Esophagus muscularis mucosa (tissue), 4 donors: ENCODE measurements around the gene AKAP12. TPM values are rescaled to one million over a fixed set of nuclear protein-coding genes. Genes with fewer than 3 reads are reported as not detected.

Source experiments
- DNase-seq: peaks from one replicate; pipeline ENCODE4 v3.0.0-alpha.2; 2017; ENCODE audit errors: extremely low spot score
- H3K27ac ChIP-seq, 4 donors: fragments of 200-600 bp; sonication (generic); replicated peaks in 1 of 4; 1 replicate in 3 of 4; 2 replicates in 1 of 4; pipeline ENCODE4 v1.5.1; 2016 to 2019; ENCODE audit warnings: mild to moderate bottlenecking in 1 of 4
- H3K27me3 ChIP-seq, 4 donors: fragments of 200-600 bp; sonication (generic); one replicate each; pipeline versions ENCODE4 v1.5.1 to v1.6.0; 2016 to 2019
- H3K36me3 ChIP-seq, 4 donors: fragments of 200-600 bp; sonication (generic); one replicate each; pipeline ENCODE4 v1.5.1; 2016 to 2019
- H3K4me1 ChIP-seq, 4 donors: fragments of 200-600 bp; sonication (generic); one replicate each; pipeline ENCODE4 v1.5.1; 2016 to 2019
- H3K4me3 ChIP-seq, 4 donors: fragments of 200-600 bp; sonication (generic); 1 replicate in 2 of 4; 2 replicates in 2 of 4; pipeline ENCODE4 v1.5.1; 2016 to 2019; ENCODE audit warnings: mild to moderate bottlenecking in 4 of 4, moderate library complexity in 1 of 4
- H3K9me3 ChIP-seq, 4 donors: fragments of 200-600 bp; sonication (generic); 1 replicate in 3 of 4; 2 replicates in 1 of 4; pipeline ENCODE4 v1.5.1; 2016 to 2019
- EP300 ChIP-seq: sonication (generic); formaldehyde crosslinking; IDR thresholded peaks from one replicate; pipeline ENCODE4 v1.6.1; 2017; ENCODE audit warnings: antibody characterized with exemption
- POLR2A ChIP-seq: fragments of 450-650 bp; IDR thresholded peaks from one replicate; pipeline ENCODE4 v1.6.1; 2017; ENCODE audit warnings: antibody characterized with exemption, moderate library complexity, mild to moderate bottlenecking, low read depth
- POLR2AphosphoS5 ChIP-seq, 2 donors: sonication (generic); formaldehyde crosslinking; IDR thresholded peaks; one replicate each; pipeline ENCODE4 v1.6.1; 2017; ENCODE audit warnings: antibody characterized with exemption in 2 of 2
- WGBS: methylation state at CpG from one replicate; pipeline ENCODE4 v1.1.5; 2018; 5-methylcytosine and 5-hydroxymethylcytosine counted together
- intact Hi-C: fragments of 100-400 bp; cut with DNase I; formaldehyde crosslinking; loops from one replicate; pipeline ENCODE4 v1.15.1; 2023
- total RNA-seq, 4 donors: library from RNA; depleted of rRNA; stranded (reverse); fragments of >200 nt; gene quantifications; one replicate each; pipeline versions ENCODE4 v1.1.0 to v1.2.1, GENCODE V29; 2016
- TF ChIP-seq, protein P1 (sequence below), 3 experiments: fragments of 200-600 bp in 2 of 3; fragments of 450-650 bp in 1 of 3; sonication (generic) in 2 of 3; IDR thresholded peaks; one replicate each; pipeline ENCODE4 v1.5.1; 2017 to 2019; ENCODE audit warnings: antibody characterized with exemption in 3 of 3, mild to moderate bottlenecking in 2 of 3, moderate library complexity in 1 of 3

AKAP12 gene
- total RNA-seq, 4 donors from 2014 or later: 108 to 215 (median 187) TPM

DNA sequence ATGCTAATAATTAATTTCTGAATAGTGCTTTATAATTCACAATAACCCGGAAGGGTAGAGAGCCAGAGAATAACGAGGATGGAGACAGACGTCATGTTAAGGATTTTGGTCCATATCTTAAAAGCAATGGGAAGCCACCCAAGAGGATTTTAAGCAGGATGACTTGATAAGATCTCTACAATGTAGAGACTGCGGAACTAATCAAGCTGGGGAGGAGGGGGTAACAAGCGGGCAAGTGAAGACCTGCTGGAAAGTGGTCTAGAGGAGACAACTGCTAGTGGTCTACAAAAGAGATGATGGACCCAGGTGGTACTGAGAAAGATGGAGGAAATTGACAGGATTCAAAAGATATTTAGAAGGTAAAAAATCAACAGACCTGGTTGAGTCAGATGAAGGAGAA is 144.4 kb downstream of the AKAP12 start:
- TF ChIP-seq, protein P1, sequence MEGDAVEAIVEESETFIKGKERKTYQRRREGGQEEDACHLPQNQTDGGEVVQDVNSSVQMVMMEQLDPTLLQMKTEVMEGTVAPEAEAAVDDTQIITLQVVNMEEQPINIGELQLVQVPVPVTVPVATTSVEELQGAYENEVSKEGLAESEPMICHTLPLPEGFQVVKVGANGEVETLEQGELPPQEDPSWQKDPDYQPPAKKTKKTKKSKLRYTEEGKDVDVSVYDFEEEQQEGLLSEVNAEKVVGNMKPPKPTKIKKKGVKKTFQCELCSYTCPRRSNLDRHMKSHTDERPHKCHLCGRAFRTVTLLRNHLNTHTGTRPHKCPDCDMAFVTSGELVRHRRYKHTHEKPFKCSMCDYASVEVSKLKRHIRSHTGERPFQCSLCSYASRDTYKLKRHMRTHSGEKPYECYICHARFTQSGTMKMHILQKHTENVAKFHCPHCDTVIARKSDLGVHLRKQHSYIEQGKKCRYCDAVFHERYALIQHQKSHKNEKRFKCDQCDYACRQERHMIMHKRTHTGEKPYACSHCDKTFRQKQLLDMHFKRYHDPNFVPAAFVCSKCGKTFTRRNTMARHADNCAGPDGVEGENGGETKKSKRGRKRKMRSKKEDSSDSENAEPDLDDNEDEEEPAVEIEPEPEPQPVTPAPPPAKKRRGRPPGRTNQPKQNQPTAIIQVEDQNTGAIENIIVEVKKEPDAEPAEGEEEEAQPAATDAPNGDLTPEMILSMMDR (IDR thresholded peaks at IDR 0.05): no peak
- TF ChIP-seq POLR2A (no peak), POLR2AphosphoS5 (IDR thresholded peaks at IDR 0.05) (no peak), EP300 (no peak)

GRCh38 chr6:151385177-151385576 is 145.4 kb downstream of the AKAP12 start:
- Histone ChIP-seq H3K27ac (no peak overlapping the region), H3K36me3 (peaks cover 0 to 3% (median 0%) of the 10 kb centered on the region in 4 donors), H3K4me3 (no peak overlapping the region), H3K4me1 (peaks cover 18 to 33% (median 30%) of the 10 kb centered on the region in 4 donors), H3K27me3 (no peaks in the 10 kb centered on the region), H3K9me3 (no peaks in the 10 kb centered on the region)
- no peak for DNase-seq
- no peak for TF ChIP-seq POLR2A
- TF ChIP-seq, protein P1 (IDR thresholded peaks at IDR 0.05): no peak
- 57% methylated on average over 1 of the region's 1 CpG for WGBS
- intact Hi-C loops: no loop called here

More for the DNA sequence above, 144.4 kb downstream of the AKAP12 start:
- Histone ChIP-seq H3K27me3 (no peaks in the 10 kb centered on the region), H3K4me3 (no peak overlapping the region), H3K4me1 (peaks cover 16 to 33% (median 31%) of the 10 kb centered on the region in 4 donors), H3K27ac (no peak overlapping the region), H3K9me3 (no peaks in the 10 kb centered on the region), H3K36me3 (peaks cover 0 to 3% (median 0%) of the 10 kb centered on the region in 4 donors)
- DNase-seq: no peak
- WGBS: 91% methylated on average over 5 of the region's 5 CpGs
- intact Hi-C loops: no loop called here

DNA sequence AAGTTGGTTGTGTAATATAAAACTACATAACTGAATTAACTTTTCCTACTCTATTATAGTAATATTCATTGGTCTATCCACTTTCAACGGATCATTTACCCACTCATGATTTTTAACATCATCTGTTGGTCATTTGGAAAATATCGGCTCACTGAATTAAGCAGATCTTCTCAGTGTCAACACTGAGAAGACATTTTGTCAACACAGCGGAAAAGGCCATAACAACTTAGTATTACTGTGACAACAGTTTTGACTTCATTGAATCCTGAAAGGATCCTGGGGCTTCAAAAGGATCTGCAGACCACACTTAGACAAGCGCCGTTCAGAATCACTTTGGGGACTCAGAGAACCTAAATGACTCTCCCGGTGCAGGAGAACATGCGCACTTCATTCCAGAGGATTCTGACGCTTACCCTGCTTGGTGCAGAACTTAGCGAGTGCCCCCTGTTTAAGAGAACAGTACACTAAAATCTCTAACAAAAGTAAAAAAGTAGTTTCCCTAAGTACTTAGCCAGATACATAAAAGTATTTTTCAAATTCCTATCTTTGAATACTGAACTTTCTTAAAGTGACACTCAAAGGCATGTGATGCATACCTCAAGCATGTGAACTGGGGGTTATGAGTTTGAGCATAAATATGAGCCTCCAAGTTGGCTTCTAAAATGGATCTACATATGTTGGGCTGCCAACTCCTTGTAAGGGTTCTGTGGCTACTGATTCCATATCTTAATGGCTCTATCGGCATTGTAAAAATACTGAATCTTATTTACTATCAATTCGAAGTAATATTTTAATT is 147.6 kb downstream of the AKAP12 start:
- no peaks in the 10 kb centered on the region for H3K9me3 ChIP-seq
- intact Hi-C loops: no loop called here
- H3K4me1 ChIP-seq: peaks cover 23 to 40% (median 28%) of the 10 kb centered on the region in 4 donors
- TF ChIP-seq POLR2A (no peak), EP300 (no peak), POLR2AphosphoS5 (IDR thresholded peaks at IDR 0.05) (no peak)
- 89% methylated on average over 11 of the region's 11 CpGs for whole genome bisulfite sequencing
- no peak for DNase-seq
- peaks cover 0 to 3% (median 0%) of the 10 kb centered on the region in 4 donors for H3K36me3 ChIP-seq
- H3K27ac ChIP-seq: peak overlapping the region in 3 of 4 donors; percentile 100
- H3K4me3 ChIP-seq: no peak overlapping the region
- peaks cover 0 to 6% (median 0%) of the 10 kb centered on the region in 4 donors for H3K27me3 ChIP-seq

- Histone ChIP-seq H3K27ac (peak overlapping the region; percentile 99 to 100 (median 100)), H3K27me3 (peaks cover 0 to 6% (median 0%) of the 10 kb centered on the region in 4 donors), H3K4me1 (peaks cover 32 to 48% (median 37%) of the 10 kb centered on the region in 4 donors), H3K9me3 (no peaks in the 10 kb centered on the region), H3K4me3 (no peak overlapping the region), H3K36me3 (peaks cover 0 to 3% (median 0%) of the 10 kb centered on the region in 4 donors)
- no peak for TF ChIP-seq POLR2AphosphoS5 (IDR thresholded peaks at IDR 0.05)
- TF ChIP-seq, protein P1 (IDR thresholded peaks at IDR 0.05): no peak
- no peak for TF ChIP-seq EP300
- TF ChIP-seq POLR2A: no peak
- intact Hi-C loops: no loop called here
- 83% methylated on average over 2 of the region's 2 CpGs for WGBS
- DNase-seq: no peak
Measured at GRCh38 chr6:151388236-151388635, 148.5 kb downstream of the AKAP12 start.

- H3K27me3 ChIP-seq: peaks cover 0 to 6% (median 0%) of the 10 kb centered on the region in 4 donors
- no peaks in the 10 kb centered on the region for H3K9me3 ChIP-seq
- intact Hi-C loops: no loop called here
- no peak for DNase-seq
- WGBS: 22% methylated on average over 12 of the region's 12 CpGs
- peak overlapping the region; percentile 76 to 99 (median 94) for H3K4me3 ChIP-seq
- H3K36me3 ChIP-seq: no peaks in the 10 kb centered on the region
- TF ChIP-seq EP300 (no peak), POLR2AphosphoS5 (IDR thresholded peaks at IDR 0.05) (no peak), POLR2A (no peak)
- TF ChIP-seq, protein P1 (IDR thresholded peaks at IDR 0.05): no peak
- H3K27ac ChIP-seq: peak overlapping the region; percentile 99 to 100 (median 100)
- peaks cover 40 to 57% (median 45%) of the 10 kb centered on the region in 4 donors for H3K4me1 ChIP-seq
Measured at GRCh38 chr6:151388997-151389617, 149.3 kb downstream of the AKAP12 start.
